Upper lobe of left lung (tissue), 4 donors: ENCODE results near the gene OR52B4.

Experiments used
- CTCF ChIP-seq, 6 experiments: fragments of 450-650 bp in 4 of 6; fragments of 200-600 bp in 2 of 6; sonication (generic) in 2 of 6; IDR thresholded peaks; one replicate each; pipeline ENCODE4 v1.5.1; 2016 to 2019; ENCODE audit warnings: antibody characterized with exemption in 6 of 6
- POLR2AphosphoS5 ChIP-seq, 2 donors: sonication (generic); formaldehyde crosslinking; IDR thresholded peaks; one replicate each; pipeline ENCODE4 v1.5.1; 2017; ENCODE audit warnings: antibody characterized with exemption in 2 of 2

GRCh38 chr11:4416306-4416705 is 48.1 kb upstream of the OR52B4 start:
- no peak for TF ChIP-seq CTCF (IDR thresholded peaks at IDR 0.05)
- TF ChIP-seq POLR2AphosphoS5 (IDR thresholded peaks at IDR 0.05) = no peak
